OCI-LY7 (cell line): ENCODE measurements around the gene CDK17.

Experiments used
- EZH2phosphoT487 ChIP-seq: fragments of 200-600 bp; sonication (generic); IDR thresholded peaks from 2 replicates; pipeline ENCODE4 v1.6.1; 2018; ENCODE audit warnings: low read depth, borderline replicate concordance, mild to moderate bottlenecking, mixed run types, antibody characterized with exemption, low read length, moderate library complexity, mixed read lengths
- TF ChIP-seq, protein P1 (sequence below): fragments of 200-600 bp; sonication (generic); conservative IDR thresholded peaks from 2 replicates; pipeline ENCODE4 v1.5.1; 2014; ENCODE audit warnings: mild to moderate bottlenecking, antibody characterized with exemption, low read length, moderate library complexity, mixed read lengths

DNA sequence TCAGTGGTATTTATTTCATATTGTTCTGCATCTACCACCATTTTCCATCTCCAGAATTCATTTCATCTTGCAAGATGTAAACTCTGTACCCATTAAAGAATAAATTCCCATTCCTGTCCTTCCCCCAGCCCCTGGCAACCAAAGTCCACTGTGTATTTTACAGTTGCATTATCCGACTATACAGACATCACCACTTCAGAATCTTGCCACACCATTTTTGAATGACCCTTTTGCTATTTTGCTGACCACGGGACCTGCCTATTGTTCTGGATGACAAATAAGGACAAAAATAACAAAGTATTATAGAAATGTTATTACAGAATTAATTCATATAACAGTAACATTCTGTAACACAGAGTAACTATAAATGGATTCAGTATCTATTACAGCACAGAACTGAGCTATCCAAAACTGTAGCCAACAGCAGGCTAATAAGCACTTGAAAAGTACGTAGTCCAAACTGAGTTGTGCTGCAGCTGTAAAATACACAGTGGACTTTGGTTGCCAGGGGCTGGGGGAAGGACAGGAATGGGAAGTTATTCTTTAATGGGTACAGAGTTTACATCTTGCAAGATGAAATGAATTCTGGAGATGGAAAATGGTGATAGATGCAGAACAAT is 61.3 kb downstream of the CDK17 start:
- TF ChIP-seq, protein P1, sequence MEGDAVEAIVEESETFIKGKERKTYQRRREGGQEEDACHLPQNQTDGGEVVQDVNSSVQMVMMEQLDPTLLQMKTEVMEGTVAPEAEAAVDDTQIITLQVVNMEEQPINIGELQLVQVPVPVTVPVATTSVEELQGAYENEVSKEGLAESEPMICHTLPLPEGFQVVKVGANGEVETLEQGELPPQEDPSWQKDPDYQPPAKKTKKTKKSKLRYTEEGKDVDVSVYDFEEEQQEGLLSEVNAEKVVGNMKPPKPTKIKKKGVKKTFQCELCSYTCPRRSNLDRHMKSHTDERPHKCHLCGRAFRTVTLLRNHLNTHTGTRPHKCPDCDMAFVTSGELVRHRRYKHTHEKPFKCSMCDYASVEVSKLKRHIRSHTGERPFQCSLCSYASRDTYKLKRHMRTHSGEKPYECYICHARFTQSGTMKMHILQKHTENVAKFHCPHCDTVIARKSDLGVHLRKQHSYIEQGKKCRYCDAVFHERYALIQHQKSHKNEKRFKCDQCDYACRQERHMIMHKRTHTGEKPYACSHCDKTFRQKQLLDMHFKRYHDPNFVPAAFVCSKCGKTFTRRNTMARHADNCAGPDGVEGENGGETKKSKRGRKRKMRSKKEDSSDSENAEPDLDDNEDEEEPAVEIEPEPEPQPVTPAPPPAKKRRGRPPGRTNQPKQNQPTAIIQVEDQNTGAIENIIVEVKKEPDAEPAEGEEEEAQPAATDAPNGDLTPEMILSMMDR = no peak
- TF ChIP-seq EZH2phosphoT487 = no peak
